Stimulated activated CD8-positive, alpha-beta memory T cell treated with anti-CD3 and anti-CD28 coated beads, Interleukin-7, amount 100 ng/mL, for 48 hours (primary cell): ENCODE data around the gene CSNK1D.

Experiments
- DNase-seq, 2 donors: peaks; one replicate each; pipeline ENCODE4 v3.0.0-alpha.2; 2020; ENCODE audit warnings: low read depth in 1 of 2; ENCODE audit errors: extremely low read depth in 1 of 2

Gene CSNK1D

DNA sequence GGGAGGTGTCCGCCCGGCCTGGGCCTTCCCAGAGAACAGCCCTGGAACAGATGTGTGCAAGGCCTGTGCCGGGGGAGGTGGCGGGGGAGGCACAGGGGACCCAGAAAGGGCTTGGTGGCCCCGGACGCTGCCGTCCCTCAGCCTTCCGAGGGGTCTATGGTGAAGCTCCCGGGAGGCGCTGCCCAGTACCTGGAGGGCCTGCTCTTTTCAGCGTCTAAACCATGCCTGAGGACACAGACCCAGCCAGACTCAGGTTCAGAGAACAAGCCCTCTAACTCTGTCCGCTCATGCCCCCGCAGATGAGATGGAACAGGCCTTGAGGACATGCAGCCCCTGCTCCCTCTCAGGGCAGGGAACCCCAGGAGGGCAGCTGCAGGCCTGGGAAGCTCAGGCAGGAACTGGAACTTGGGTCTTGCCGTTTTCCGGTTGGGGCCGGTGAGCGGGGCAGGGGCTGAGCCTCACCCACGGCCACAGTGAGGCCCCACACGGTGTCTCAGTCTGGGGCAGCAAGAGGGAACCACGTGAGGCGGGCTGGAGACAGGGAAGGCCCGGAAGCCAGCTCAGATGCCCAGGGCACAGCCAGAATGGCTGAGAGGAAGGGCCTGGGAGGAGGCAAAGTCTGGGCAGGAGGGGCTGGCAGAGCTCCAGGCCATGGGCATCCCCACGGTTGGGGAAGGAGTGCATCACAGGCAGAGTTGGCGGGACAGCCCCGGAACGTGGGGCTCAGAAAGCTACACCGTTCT, 32.1 kb downstream of the CSNK1D start:
- DNase-seq, result no peak

DNA sequence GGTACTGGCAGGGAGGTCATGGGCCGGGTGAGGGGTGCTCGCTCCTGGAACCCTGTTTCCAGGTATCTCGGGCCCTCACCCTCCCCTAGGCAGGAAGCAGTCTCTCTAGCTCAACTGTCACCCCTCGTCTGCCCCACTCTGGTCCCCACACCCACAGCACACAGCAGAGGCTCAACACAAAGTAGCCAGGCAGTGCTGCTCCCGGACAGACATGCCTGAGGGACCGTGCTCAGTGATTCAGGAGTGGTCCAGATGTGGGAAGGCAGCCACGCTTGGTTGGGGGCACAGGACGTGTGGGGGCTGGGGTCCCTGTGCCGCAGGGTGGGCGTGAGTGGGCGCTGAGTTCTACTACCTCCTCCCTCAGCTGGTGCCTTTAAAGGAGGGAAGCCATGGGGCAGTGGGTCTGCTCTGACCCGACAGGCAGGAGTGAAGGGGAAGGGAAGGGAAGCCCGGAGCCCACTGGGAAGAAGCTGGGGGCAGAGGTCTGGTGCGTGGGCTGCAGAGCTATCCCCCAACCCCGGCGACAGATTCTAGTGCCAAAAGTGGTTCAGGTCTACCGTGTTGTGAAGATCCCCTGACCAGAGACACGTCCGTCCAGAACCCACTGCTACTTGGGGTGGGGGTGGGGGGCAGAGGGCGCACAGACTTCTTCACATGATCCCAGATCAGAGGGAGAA, 32.9 kb downstream of the CSNK1D start:
- no peak for DNase-seq

DNA sequence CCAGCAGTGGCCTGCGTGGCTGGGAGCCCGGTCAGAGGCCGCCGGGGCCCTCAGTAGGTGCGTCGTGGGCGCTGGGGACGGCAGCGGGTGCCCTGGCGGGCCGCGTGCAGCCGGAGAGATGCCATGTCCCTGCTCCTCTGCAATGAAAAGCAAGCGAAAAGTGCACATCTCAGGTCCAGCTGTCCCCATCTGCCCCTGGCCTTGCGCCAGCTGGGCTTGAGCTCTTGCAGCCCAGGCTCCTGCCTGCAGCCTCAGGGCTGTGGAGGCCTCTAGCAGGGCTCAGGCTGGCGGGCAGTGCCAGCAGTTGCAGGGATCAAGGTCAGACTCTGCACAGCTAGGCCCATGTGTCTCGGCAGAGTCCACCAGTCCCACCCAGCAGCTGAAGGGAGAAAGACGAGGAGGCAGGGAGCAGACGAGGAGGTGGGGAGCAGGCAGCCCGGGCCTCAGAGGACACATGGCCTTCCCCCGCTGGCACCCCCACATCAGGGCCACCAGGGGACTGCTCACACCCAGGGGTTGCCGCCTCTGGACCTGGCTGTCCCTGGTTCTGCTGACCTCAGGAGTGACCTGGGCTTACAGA, 33.5 kb downstream of the CSNK1D start:
- DNase-seq, result no peak

DNA sequence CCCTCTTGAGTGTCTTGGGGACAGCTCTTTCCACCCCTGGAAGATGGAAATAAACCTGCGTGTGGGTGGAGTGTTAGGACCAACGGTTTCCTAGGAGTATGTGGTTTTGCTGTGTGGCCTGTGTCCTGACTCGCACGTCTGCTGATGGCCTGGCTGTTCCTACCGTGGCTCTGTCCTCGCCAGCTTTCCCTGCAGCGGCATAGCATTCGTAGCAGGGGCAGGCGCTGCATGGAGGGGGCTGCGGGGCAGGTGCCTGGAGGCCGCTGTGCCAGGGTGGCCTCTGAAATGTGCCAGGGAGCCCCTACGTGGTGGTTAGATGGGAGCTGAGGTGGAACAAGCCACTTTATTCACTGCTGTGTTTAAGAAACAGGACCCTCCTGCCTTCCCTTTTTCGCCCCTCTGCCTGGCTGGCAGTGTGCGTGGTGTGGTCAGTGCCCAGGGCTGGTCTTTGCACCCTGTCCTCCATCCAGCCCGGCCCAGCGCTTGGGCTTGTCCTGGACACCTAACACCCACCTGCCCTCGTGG, 34.0 kb downstream of the CSNK1D start:
- no peak for DNase-seq

DNA sequence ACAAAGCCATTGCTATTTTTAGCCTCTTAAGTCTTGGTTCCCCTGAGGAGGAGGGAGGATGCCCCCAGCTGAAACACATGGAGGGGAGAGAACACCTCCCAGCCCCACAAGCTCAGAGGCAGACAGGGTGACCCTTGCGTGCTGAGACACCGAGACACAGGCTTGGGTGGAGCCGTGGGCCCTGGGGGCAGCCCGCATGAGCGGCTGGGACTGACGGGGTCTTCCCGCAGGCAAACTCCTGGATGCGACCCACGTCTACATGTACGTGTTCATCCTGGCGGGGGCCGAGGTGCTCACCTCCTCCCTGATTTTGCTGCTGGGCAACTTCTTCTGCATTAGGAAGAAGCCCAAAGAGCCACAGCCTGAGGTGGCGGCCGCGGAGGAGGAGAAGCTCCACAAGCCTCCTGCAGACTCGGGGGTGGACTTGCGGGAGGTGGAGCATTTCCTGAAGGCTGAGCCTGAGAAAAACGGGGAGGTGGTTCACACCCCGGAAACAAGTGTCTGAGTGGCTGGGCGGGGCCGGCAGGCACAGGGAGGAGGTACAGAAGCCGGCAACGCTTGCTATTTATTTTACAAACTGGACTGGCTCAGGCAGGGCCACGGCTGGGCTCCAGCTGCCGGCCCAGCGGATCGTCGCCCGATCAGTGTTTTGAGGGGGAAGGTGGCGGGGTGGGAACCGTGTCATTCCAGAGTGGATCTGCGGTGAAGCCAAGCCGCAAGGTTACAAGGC, 34.9 kb downstream of the CSNK1D start:
- peak in 1 of 2 donors; percentile 60 for DNase-seq

DNA sequence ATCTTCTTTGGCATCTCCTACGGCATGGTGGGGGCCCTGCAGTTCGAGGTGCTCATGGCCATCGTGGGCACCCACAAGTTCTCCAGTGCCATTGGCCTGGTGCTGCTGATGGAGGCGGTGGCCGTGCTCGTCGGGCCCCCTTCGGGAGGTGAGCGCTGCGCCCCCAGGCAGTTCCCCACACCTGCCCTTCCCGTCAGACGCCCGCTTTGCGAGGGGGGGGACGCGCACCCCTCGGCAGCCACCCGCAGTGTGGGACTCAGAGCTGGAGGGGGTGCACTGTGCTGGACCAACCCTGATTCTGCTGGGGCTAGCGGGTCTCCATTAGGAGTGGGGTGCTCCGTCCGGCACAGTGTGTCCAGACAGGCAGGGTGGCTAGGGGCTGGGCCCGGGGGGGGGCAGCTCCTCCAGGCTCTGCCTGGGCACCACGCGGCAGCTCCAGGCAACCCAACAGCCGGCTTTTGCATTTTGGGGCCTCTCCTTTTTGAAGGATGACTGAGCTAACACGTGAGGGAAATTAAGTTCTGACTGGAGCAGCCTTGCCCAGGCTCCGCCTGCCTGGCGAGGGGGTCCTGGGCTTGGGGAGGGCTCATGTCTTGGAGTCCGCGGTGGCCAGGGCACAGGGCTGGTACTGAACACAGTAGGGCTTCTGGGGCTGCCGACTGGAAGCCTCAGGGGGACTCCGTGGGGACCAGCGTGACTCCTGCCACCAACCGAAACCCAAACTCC, 35.6 kb downstream of the CSNK1D start:
- DNase-seq, result no peak

DNA sequence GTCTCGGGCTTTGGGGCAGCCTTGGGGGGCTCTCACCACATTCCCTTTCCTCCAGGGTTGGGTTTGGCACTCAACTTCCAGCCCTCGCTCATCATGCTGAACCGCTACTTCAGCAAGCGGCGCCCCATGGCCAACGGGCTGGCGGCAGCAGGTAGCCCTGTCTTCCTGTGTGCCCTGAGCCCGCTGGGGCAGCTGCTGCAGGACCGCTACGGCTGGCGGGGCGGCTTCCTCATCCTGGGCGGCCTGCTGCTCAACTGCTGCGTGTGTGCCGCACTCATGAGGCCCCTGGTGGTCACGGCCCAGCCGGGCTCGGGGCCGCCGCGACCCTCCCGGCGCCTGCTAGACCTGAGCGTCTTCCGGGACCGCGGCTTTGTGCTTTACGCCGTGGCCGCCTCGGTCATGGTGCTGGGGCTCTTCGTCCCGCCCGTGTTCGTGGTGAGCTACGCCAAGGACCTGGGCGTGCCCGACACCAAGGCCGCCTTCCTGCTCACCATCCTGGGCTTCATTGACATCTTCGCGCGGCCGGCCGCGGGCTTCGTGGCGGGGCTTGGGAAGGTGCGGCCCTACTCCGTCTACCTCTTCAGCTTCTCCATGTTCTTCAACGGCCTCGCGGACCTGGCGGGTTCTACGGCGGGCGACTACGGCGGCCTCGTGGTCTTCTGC, 36.3 kb downstream of the CSNK1D start:
- no peak for DNase-seq

DNA sequence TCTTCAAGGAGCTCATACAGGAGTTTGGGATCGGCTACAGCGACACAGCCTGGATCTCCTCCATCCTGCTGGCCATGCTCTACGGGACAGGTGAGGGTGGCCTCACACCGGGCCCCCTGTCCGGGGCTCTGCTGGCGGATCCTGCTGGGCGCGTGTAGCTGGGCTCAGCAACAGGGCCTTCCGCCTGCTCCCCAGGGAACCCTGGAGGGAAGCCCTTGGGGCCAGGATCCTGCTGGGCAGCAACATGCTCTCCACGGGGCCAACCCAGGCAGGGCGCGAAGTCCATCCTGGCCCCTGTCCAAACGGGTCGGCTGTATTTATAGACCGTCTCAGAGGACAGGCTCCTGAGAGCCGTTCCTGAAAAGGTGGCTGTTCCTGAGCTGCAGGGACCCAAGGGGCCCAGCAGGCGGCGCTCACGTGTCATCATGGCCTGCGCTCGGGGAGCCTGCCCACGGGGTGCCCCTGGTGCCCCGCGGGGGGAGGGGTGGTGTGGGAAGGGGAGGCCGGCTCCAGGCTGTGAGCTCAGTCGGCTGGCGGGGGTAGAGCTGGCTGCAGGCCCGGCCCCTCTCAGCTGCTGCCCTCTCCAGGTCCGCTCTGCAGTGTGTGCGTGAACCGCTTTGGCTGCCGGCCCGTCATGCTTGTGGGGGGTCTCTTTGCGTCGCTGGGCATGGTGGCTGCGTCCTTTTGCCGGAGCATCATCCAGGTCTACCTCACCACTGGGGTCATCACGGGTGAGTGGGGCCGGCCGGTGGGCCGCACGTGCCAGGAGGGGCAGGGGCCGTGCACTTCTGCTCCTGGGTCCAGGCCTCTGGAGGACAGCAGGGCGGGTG, 37.1 kb downstream of the CSNK1D start:
- DNase-seq, result no peak

DNA sequence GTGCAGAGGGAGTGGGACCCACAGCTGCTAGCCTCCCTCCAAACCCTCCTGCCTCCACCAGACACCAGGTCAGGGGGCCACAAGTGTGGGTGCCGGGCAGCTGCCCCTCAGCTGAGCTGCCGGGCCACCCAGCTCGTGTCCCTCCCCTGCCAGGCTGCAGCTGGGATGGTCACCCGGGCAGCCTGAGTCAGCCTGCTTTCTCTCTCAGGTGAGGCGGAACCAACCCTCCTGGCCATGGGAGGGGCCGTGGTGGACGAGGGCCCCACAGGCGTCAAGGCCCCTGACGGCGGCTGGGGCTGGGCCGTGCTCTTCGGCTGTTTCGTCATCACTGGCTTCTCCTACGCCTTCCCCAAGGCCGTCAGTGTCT, 37.7 kb downstream of the CSNK1D start:
- no peak for DNase-seq

DNA sequence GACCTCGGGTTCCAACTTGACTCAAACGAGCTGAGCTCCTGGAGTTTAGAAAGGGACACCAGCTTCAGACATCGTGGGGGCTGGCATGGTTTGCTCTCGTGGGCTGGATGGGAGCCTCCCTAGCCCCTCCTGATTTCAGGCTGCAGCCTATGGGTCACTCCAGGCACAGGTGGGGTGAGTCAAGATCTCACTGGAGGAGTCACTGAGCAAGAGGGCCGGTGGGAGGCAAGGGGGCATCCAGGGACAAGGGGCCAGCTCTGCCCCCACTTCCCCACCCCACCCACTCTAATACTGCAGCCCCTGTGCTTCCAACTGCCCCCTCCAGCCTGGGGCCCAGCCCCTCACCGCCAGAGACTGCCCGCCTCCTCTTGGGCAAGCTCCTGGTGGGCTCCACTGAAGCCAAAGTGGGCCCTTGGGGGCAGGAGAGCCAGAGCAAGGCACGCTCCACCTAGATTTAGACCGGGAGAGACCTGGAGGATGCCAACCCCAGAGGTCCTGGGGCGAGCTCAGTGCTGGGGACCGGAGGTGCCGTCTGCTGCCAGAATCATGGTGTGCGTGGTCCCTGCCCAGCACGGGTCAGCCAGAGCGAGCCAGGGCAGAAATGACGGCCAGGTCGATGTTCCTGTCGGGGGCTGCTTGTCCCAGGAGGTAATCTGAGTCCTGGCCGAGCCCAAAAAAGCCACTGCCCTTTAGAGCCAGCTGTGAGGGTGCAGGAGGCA, 38.3 kb downstream of the CSNK1D start:
- DNase-seq, result no peak

DNA sequence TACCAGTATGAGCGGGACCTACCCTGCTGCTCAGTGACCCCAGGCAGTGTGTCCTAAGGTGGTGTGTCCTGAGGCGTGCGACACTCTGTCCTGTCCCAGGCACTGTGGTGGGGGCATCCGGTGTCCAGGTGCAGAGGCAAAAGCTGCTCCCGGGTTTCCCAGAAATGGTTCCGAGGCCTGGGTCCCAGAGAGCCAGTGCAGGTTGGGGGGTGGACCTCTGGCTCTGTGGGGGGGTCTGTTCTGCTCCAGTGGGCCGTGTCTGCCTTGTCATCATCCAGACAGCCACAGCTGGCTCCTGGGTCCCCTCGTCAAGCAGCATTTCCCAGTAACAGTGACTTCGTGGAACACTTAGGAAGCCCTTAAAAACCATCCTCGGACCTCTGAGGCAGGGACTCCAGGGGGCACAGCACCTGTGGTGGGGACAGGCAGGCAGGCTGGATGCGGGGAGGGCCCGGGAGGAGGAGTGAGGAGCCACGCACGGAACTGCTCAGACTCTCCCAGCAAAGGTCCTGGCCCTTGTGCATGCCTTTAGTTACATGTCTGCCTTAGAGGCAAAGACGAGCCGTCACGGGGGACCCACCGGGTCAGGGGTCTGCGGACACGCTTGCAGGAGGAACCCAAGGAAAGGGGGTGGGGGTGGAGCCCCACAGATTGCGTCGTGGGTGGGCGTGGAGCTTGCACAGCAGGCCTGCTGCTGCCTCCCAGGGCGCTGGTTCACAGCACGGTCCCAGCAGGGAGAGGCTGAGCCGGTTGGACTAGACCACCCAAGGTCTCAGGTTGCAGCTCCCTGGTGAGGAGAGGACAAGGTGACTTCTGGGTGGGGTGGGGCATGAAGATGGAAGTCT, 39.1 kb downstream of the CSNK1D start:
- DNase-seq, result no peak

DNA sequence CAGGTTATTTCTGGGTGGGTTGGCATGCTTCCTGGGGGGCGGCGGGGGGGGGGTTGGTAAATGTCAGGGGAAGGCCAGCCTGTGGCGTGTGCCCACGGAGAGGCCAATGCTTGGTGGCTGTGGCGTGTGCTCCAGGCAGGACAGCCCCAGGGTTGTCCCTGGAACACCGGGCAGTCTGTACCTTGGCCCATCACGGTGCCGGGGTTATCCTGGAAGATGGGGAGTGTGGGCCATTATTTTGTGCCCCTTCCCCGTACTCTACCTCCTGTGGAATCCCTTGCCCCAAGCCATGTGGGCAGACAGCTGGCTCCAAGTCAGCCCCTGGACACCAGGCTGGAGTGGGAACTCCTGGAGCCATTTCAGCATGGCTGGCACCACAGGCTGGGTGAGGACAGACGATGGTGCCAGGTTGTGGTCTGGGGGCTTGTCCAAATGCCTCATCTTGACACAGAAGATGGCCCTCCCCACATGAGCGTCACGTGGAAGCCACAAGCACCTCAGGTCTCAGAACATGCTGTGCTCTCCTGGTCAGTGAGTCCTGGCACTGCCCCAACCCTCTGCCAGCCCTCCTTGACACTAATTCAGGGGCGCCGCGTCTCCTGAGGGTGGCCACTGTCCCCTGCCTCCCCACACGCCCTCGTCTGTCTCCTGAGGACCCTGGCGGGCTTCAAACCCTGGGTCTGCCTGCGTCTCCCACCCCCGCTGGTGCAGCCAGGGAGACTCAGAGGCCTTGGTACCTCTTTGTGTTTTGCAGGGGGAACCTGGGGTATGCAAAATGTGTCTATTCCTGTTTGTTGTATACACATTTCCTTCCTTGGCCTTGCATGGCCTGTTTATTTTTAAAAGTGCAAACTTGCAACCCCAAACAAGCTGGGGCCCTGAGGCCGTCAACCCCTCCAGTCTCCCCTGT, 40.4 kb downstream of the CSNK1D start:
- DNase-seq, result no peak

DNA sequence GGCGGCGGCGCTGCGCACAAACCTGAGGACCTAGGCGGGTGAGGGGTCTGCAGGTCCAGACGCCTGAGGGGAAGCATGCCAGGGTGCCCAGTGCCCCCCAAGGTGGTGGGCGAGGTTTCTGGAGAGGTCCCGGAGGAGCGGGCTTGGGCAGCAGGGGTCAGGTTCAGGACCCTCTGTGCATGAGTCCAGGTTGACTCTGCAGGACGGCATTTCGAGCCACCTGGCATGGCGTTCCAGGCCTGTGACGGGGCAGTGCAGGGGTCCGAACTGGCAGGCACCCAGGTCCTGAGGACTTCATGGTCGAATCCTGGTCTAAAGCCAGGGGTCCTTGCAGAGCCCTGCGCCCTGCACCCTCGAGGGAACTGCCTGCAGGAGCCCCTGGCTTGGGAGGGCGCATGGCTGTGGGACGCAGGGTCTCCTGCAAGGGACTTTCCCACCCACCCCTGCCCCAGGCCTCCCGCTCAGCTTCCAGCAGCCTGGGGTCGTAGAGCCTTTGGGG, 41.1 kb downstream of the CSNK1D start:
- DNase-seq, result no peak

DNA sequence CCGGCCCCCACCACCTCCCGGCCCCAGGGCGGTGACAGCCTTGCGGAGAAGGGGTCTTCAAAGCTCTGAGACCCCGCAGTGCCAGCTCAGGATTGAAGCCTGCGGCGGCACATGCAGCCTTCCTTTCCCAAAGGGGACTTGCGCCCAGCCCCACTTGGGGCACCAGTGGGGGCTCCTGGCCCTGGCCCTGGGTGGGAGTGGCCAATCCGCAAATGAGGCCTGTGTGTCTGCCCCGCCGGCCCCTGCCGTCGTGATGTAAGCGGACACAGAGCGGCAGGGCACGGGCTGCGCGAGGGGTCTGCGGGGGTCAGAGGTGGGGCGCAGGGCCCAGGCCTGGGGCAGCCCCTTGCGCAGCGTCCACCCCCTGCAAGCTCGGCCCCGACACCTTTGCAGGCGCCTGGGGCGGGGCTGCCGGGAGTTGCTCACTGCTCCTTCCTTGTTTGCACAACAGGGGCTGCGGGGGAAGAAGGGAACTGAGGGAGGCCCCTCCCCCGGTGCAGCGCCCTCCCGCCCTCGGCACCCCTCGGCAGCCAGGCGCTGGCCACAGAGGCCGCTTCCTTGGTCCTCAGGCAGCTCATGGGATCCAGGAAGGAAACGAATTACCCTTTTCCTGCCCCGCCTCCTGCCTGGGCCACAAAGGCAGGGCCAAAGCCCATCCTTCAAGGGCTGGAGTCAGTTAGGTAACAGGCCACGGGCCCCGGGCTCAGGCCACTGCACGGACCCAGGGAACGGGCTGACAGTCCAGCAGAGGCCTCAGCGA, 41.8 kb downstream of the CSNK1D start:
- no peak for DNase-seq

DNA sequence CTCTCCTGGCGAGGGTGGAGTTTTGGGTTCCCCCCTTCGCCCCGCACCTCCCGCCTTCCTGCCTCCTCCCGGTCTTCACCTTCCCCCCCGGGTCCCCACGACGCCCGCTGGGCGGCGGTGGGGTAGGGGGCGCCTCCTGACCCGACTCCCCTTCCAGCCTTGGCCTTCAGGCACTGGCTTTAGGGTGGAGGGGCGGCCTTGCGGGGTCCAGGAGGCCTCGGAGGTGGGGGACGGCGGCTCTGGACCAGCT, 42.3 kb downstream of the CSNK1D start:
- DNase-seq, result no peak

DNA sequence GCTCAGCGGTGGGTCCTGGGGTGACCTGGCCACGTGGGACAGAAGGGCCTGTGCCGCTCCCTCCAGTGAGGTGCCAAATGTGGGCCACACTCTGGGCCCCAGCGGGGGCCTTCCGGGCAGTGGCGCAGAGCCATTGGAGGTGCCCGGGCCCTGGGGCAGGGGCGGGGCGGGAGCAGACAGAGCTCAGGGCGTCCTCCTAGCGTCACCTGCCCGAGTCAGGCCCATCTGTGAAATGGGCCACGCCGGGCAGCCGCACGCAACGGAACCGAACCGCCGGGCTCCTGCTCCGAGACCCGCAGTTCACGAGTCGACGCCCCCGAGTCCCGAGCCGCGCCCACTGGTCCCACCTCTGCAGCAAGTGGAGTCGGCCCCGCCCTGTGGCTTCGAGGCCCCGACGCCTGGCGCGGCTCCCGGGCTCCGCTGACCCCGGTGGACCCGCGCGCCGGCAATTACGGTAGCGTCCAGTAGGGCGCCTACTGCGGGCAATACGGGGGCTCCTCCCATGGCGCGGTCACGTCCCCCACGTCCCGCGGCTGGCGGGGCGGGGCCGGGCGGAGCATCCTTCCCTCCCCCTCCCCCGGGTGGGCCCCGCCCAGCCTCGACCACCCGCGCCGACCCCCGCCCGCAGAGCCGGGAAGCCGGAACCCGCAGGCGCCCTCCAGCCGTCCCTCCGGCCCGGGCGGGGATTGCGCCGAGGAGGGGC, 42.7 kb downstream of the CSNK1D start:
- peak in 1 of 2 donors; percentile 65 for DNase-seq
